GM19099 (cell line): ENCODE results near the gene PLET1.

ENCODE experiments used
- POLR2A ChIP-seq: IDR thresholded peaks from 3 replicates; pipeline ENCODE4 v1.6.1; 2011; ENCODE audit warnings: low read depth; ENCODE audit not compliant: insufficient read length; ENCODE audit errors: extremely low read depth

PLET1 gene

DNA sequence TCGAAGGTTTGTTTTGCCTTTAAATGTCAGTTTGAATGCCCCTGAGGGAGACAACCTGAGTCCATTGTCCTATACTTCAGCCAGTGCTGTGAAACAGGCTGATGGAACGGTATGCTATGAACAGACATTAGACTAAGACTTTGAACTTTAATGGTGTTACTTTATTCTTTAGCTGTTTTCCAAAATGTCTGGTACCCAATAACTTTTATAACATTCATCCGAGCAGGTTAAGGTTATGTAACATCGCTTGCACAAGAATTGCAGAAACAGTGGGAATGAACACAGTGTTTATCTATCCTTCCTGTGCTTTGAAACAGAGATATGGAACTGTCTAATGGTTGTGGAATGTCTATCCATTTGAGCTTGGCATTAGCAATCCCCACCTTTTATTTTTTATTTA, 46.9 kb downstream of the PLET1 start:
- no peak for TF ChIP-seq POLR2A

DNA sequence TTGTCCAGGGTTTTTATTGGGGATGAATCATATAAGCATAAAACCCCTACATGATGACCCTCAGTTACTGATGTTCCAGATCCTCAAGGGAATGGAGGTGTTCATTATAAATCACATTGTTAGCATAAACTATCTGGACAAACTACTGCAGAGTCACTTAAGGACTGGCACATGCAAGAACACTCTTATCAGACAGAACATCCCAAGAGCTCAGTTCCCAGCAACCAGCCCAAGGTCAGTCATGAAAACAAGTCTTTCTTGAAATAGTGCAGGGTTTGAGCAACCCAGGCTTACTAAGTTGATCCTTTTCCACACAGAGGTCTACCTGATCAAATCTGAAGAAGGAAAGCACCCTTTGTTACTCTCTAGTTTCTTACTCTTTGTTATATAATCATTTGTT, 48.0 kb downstream of the PLET1 start:
- no peak for TF ChIP-seq POLR2A

DNA sequence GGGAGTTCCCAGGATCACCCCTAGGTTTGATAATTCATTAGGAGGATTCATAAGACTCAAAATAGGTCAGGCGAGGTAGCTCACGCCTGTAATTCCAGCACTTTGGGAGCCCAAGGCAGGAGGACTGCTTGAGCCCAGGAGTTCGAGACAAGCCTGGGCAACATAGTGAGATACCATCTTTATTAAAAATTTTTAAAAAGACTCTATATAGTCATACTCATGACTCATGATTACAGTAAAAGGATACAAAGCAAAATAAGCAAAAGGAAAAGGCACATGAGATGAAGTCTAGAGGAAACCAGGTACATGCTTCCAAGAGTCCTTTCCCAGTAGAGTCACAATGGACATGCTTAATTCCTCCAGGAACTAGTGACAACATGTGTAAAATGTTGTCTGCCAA, 48.4 kb downstream of the PLET1 start:
- no peak for TF ChIP-seq POLR2A

DNA sequence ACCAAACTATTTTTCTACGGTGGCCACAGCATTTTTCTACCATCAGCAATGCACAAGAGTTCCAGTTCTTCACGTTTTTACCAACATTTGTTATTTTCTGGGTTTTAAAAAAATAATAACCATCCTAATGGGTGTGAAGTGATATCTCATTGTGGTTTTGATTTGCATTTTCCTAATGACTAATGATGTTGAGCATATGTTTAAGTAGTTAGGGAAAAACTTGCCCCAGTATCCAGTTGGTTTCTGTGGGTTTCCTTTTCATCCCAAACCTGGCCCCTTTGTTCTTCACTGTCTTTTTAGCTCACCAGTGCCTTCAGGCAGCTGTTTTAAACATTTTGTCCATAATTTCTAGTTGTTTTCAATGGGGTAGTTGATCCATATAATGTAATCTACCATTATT, 49.1 kb downstream of the PLET1 start:
- no peak for TF ChIP-seq POLR2A

DNA sequence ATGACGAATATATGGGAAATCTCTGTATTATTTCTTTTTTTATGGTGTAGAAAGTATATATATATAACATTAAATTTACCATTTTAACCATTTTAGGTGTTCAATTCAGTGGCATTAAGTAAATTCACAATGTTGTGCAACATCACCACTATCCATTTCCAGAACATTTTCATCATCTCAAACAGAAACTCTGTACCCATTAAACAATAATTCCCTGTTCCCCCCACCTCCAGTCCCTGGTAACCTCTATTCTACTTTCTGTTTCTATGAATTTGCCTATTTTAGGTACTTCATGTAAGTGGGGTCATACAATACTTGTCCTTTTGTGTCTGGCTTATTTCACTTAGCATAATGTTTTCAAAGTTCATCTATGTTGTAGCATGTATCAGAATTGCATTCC, 49.8 kb downstream of the PLET1 start:
- TF ChIP-seq POLR2A, result no peak

DNA sequence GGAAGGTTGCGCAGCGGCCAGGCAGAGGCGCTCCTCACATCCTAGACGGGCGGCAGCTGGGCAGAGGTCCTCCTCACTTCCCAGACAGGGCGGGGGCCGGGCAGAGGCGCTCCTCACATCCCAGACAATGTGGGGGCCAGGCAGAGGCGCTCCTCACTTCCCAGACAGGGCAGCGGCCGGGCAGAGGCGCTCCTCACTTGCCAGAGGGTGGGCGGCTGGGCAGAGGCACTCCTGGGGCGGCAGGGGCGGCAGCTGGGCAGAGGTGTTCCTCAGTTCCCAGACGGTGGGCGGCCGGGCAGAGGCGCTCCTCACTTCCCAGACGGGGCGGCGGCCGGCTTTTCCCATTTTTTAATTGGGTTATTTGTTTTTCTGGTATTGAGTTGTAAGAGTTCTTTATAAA, 54.6 kb downstream of the PLET1 start:
- no peak for TF ChIP-seq POLR2A

DNA sequence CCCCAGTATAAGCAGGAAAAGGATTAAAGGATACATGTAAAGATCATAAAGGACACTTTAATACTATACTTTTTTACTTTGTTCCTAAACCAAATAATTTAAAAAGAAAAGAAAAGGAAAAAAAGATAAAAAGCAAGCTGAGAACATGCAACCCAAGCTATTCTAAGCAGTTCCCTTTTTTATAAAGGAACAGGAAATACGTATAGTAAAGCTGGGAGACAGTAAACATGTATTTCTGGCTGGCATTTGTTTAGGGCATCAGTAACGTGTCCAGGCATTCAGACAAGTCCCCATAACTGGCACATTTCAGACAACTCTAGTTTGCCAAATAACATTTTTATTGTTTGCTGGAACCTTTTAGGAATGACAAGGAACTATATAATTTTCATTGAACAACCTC, 60.4 kb downstream of the PLET1 start:
- no peak for TF ChIP-seq POLR2A
